Body of pancreas (tissue), 4 donors: Measurements from ENCODE around the gene AQP5. TPM values are rescaled to one million over a fixed set of nuclear protein-coding genes. Genes with fewer than 3 reads are reported as not detected.

Experiments used
- ATAC-seq: fragments of 150-250 bp; one replicate; pipeline ENCODE4 v1.9.1; 2016
- DNase-seq, 4 donors: peaks; one replicate each; pipeline ENCODE4 v3.0.0-alpha.2; 2019
- H3K27ac ChIP-seq, 4 donors: fragments of 200-600 bp; sonication (generic); 1 replicate in 3 of 4; 2 replicates in 1 of 4; pipeline versions ENCODE4 v1.5.1 to v1.6.1; 2016 to 2019; ENCODE audit warnings: mild to moderate bottlenecking in 1 of 4, mixed read lengths in 1 of 4, moderate library complexity in 1 of 4
- H3K27me3 ChIP-seq, 2 donors: fragments of 200-600 bp; sonication (generic); one replicate each; pipeline ENCODE4 v1.6.0; 2016; ENCODE audit warnings: mild to moderate bottlenecking in 1 of 2
- H3K36me3 ChIP-seq, 2 donors: fragments of 200-600 bp; sonication (generic); replicated peaks in 1 of 2; 2 replicates each; pipeline ENCODE4 v1.5.1; 2016; ENCODE audit warnings: low read depth in 2 of 2; ENCODE audit not compliant: insufficient read depth in 1 of 2
- H3K4me1 ChIP-seq: fragments of 200-600 bp; sonication (generic); one replicate; pipeline ENCODE4 v1.6.0; 2016
- H3K4me3 ChIP-seq, 2 donors: fragments of 200-600 bp; sonication (generic); 1 replicate in 1 of 2; 2 replicates in 1 of 2; pipeline ENCODE4 v1.5.1; 2016 to 2019
- H3K9me3 ChIP-seq, 3 donors: fragments of 200-600 bp; sonication (generic); 1 replicate in 2 of 3; 2 replicates in 1 of 3; pipeline ENCODE4 v1.5.1; 2016
- CTCF ChIP-seq, 7 experiments: fragments of 450-650 bp in 4 of 7; fragments of 200-600 bp in 3 of 7; sonication (generic) in 3 of 7; IDR thresholded peaks; one replicate each; pipeline ENCODE4 v1.5.1; 2016 to 2019; ENCODE audit warnings: antibody characterized with exemption in 7 of 7
- POLR2A ChIP-seq, 3 donors: fragments of 450-650 bp; IDR thresholded peaks; one replicate each; pipeline ENCODE4 v1.6.1; 2016; ENCODE audit warnings: antibody characterized with exemption in 3 of 3, mild to moderate bottlenecking in 2 of 3
- WGBS, 2 donors: methylation state at CpG; one replicate each; pipeline ENCODE4 v1.1.5; 2017; 5-methylcytosine and 5-hydroxymethylcytosine counted together
- intact Hi-C: fragments of 100-400 bp; cut with DNase I; formaldehyde crosslinking; loops from one replicate; pipeline ENCODE4 v1.15.1; 2023
- total RNA-seq, 2 donors: library from RNA; depleted of rRNA; stranded (reverse); fragments of >200 nt; gene quantifications; one replicate each; pipeline ENCODE4 v1.1.0, GENCODE V29; 2016

Gene AQP5
- total RNA-seq, 2 donors from 2014 or later, result 1.3 to 2.1 TPM

- H3K27me3 ChIP-seq, result no peaks in the 10 kb centered on the region
- TF ChIP-seq POLR2A (IDR thresholded peaks at IDR 0.05) (no peak), CTCF (IDR thresholded peaks at IDR 0.05) (no peak)
- intact Hi-C loops, result no loop called here
- no peaks in the 10 kb centered on the region for H3K9me3 ChIP-seq
- H3K27ac ChIP-seq, result peak overlapping the region in 3 of 4 donors; percentile 39 to 58 (median 44)
- 68 to 75% methylated on average over 8 of the region's 8 CpGs for WGBS, 2 donors
- ATAC-seq, result no peak
- H3K4me1 ChIP-seq, result peaks cover 28% of the 10 kb centered on the region
- H3K36me3 ChIP-seq, result no peaks in the 10 kb centered on the region
- no peak for DNase-seq
- H3K4me3 ChIP-seq, result no peak overlapping the region
These were observed 23.9 kb upstream of the AQP5 start for GRCh38 chr12:49937639-49938300.

- H3K27me3 ChIP-seq, result no peaks in the 10 kb centered on the region
- intact Hi-C loops, result no loop called here
- H3K36me3 ChIP-seq, result no peaks in the 10 kb centered on the region
- no peak overlapping the region for H3K4me3 ChIP-seq
- peak overlapping the region in 3 of 4 donors; percentile 51 to 72 (median 61) for H3K27ac ChIP-seq
- no peaks in the 10 kb centered on the region for H3K9me3 ChIP-seq
- peaks cover 28% of the 10 kb centered on the region for H3K4me1 ChIP-seq
- TF ChIP-seq CTCF (IDR thresholded peaks at IDR 0.05) (no peak), POLR2A (IDR thresholded peaks at IDR 0.05) (no peak)
- DNase-seq (no peak), ATAC-seq (peak; percentile 59)
These were observed 22.4 kb upstream of the AQP5 start for GRCh38 chr12:49939307-49939706.

GRCh38 chr12:49939707-49940106, 22.0 kb upstream of the AQP5 start:
- peaks cover 28% of the 10 kb centered on the region for H3K4me1 ChIP-seq
- H3K9me3 ChIP-seq, result no peaks in the 10 kb centered on the region
- H3K27ac ChIP-seq, result peak overlapping the region in 3 of 4 donors; percentile 51 to 72 (median 61)
- 80 to 100% methylated on average over 1 of the region's 1 CpG for WGBS, 2 donors
- H3K27me3 ChIP-seq, result no peaks in the 10 kb centered on the region
- H3K4me3 ChIP-seq, result no peak overlapping the region
- ATAC-seq, result peak; percentile 18
- no peaks in the 10 kb centered on the region for H3K36me3 ChIP-seq
- no peak for DNase-seq
- intact Hi-C loops, result no loop called here
- TF ChIP-seq CTCF (IDR thresholded peaks at IDR 0.05), result no peak
- no peak for TF ChIP-seq POLR2A (IDR thresholded peaks at IDR 0.05)

- no peak for TF ChIP-seq CTCF (IDR thresholded peaks at IDR 0.05)
- no peak for TF ChIP-seq POLR2A (IDR thresholded peaks at IDR 0.05)
- ATAC-seq (no peak), DNase-seq (no peak)
- 68 to 73% methylated on average over 10 to 13 of the region's 13 CpGs for WGBS, 2 donors
- Histone ChIP-seq H3K4me3 (no peak overlapping the region), H3K27me3 (no peaks in the 10 kb centered on the region), H3K9me3 (no peaks in the 10 kb centered on the region), H3K4me1 (peaks cover 36% of the 10 kb centered on the region), H3K27ac (no peak overlapping the region), H3K36me3 (no peaks in the 10 kb centered on the region)
- intact Hi-C loops, result no loop called here
These were observed 19.8 kb upstream of the AQP5 start for GRCh38 chr12:49941556-49942511.
